ENCODE results near the gene STAB1. TPM values are rescaled to one million over a fixed set of nuclear protein-coding genes. Genes with fewer than 3 reads are reported as not detected.
A peak's percentile ranks its signal among the peaks of the same experiment; 100 is the strongest.

Gene STAB1
- total and polyA plus RNA-seq, 2 donors (not counting 1 experiment from before 2014, with no cell fraction given): under 0.01 to 0.09 TPM

DNA sequence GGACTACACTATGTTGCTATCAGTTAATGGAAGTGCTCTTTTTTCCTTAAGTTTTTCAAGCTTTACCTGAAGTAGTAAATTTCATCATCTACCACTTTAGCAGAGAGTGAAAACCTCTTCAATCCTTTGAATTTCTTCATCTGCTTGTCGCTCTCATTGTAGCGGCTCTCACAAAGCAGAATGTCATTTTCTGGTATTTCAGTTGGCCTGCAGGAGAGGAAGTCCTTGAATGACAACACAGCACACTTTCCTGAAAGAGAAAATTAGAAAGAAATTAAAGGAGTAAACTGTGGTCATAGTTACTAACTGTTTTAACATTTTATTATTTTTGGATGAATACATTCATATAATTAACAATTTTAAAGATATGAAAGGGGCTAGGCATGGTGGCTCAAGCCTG, 68.8 kb downstream of the STAB1 start:
- no peak for DNase-seq (ENCODE audit: low read depth in 2 of 2)
- Histone ChIP-seq H3K4me2 (ENCODE audit: extremely low read depth, insufficient read depth, low read length) (no peak overlapping the region), H4K20me1 (ENCODE audit: control insufficient read depth, extremely low read depth, insufficient read depth, low read length) (no peaks in the 10 kb centered on the region), H3K9ac (ENCODE audit: insufficient read depth, low read length) (no peak overlapping the region), H3K4me3 (replicated peaks in 1 of 4; ENCODE audit: control extremely low read depth in 1 of 4, insufficient read depth in 1 of 4, low read depth in 3 of 4, low read length in 4 of 4) (no peak overlapping the region), H3K36me3 (ENCODE audit: control insufficient read depth, insufficient read depth, low read length) (peaks cover 9% of the 10 kb centered on the region), H3K4me1 (ENCODE audit: control insufficient read depth, extremely low read depth, insufficient read depth, low read length) (no peaks in the 10 kb centered on the region), H3K27me3 (ENCODE audit: control insufficient read depth, insufficient read depth, low read length) (no peaks in the 10 kb centered on the region), H3K27ac (ENCODE audit: insufficient read depth, low read length) (no peak overlapping the region), H3K9me3 (ENCODE audit: control insufficient read depth, insufficient read depth, low read depth, low read length) (no peaks in the 10 kb centered on the region), H2AFZ (ENCODE audit: low read length) (no peak overlapping the region), H3K79me2 (ENCODE audit: control insufficient read depth, insufficient read depth, low read length) (no peaks in the 10 kb centered on the region)
- no peak for TF ChIP-seq EZH2 (IDR thresholded peaks at IDR 0.05; ENCODE audit: low read length, missing control alignments)
- TF ChIP-seq, protein P1, sequence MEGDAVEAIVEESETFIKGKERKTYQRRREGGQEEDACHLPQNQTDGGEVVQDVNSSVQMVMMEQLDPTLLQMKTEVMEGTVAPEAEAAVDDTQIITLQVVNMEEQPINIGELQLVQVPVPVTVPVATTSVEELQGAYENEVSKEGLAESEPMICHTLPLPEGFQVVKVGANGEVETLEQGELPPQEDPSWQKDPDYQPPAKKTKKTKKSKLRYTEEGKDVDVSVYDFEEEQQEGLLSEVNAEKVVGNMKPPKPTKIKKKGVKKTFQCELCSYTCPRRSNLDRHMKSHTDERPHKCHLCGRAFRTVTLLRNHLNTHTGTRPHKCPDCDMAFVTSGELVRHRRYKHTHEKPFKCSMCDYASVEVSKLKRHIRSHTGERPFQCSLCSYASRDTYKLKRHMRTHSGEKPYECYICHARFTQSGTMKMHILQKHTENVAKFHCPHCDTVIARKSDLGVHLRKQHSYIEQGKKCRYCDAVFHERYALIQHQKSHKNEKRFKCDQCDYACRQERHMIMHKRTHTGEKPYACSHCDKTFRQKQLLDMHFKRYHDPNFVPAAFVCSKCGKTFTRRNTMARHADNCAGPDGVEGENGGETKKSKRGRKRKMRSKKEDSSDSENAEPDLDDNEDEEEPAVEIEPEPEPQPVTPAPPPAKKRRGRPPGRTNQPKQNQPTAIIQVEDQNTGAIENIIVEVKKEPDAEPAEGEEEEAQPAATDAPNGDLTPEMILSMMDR (conservative IDR thresholded peaks at IDR 0.05 in 1 of 2, IDR thresholded peaks at IDR 0.05 in 1 of 2; ENCODE audit: low read depth in 1 of 2, low read length in 2 of 2): no peak

GRCh38 chr3:52568069-52568468, 72.9 kb downstream of the STAB1 start:
- DNase-seq (ENCODE audit: low read depth in 2 of 2): no peak
- no peak overlapping the region for H2AFZ ChIP-seq (ENCODE audit: low read length)
- no peaks in the 10 kb centered on the region for H3K27me3 ChIP-seq (ENCODE audit: control insufficient read depth, insufficient read depth, low read length)
- peaks cover 3% of the 10 kb centered on the region for H3K36me3 ChIP-seq (ENCODE audit: control insufficient read depth, insufficient read depth, low read length)
- no peak overlapping the region for H3K27ac ChIP-seq (ENCODE audit: insufficient read depth, low read length)
- TF ChIP-seq, protein P1 (conservative IDR thresholded peaks at IDR 0.05 in 1 of 2, IDR thresholded peaks at IDR 0.05 in 1 of 2; ENCODE audit: low read depth in 1 of 2, low read length in 2 of 2): no peak
- TF ChIP-seq EZH2 (IDR thresholded peaks at IDR 0.05; ENCODE audit: low read length, missing control alignments): no peak
- no peaks in the 10 kb centered on the region for H3K79me2 ChIP-seq (ENCODE audit: control insufficient read depth, insufficient read depth, low read length)
- no peak overlapping the region for H3K4me2 ChIP-seq (ENCODE audit: extremely low read depth, insufficient read depth, low read length)
- no peak overlapping the region for H3K4me3 ChIP-seq (replicated peaks in 1 of 4; ENCODE audit: control extremely low read depth in 1 of 4, insufficient read depth in 1 of 4, low read depth in 3 of 4, low read length in 4 of 4)
- no peaks in the 10 kb centered on the region for H4K20me1 ChIP-seq (ENCODE audit: control insufficient read depth, extremely low read depth, insufficient read depth, low read length)
- no peaks in the 10 kb centered on the region for H3K9me3 ChIP-seq (ENCODE audit: control insufficient read depth, insufficient read depth, low read depth, low read length)
- H3K9ac ChIP-seq (ENCODE audit: insufficient read depth, low read length): no peak overlapping the region
- peaks cover 2% of the 10 kb centered on the region for H3K4me1 ChIP-seq (ENCODE audit: control insufficient read depth, extremely low read depth, insufficient read depth, low read length)

DNA sequence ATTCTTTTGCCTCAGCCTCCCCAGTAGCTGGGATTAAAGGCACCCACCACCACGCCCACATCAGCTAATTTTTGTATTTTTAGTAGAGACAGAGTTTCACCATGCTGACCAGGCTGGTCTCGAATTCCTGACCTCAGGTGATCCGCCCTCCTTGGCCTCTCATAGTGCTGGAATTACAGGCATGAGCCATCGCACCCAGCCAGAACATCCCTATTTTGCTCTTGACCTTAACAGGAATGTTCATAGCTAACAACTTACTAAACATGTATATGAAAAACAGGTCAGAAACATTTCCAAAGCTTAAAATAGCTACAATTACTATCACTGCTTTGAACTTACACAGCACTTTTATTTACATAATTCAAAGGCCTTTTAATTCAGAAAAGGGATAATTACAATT, 74.9 kb downstream of the STAB1 start:
- H3K4me2 ChIP-seq (ENCODE audit: extremely low read depth, insufficient read depth, low read length): no peak overlapping the region
- peaks cover 3% of the 10 kb centered on the region for H3K36me3 ChIP-seq (ENCODE audit: control insufficient read depth, insufficient read depth, low read length)
- no peak overlapping the region for H3K9ac ChIP-seq (ENCODE audit: insufficient read depth, low read length)
- no peak overlapping the region for H3K27ac ChIP-seq (ENCODE audit: insufficient read depth, low read length)
- H2AFZ ChIP-seq (ENCODE audit: low read length): no peak overlapping the region
- no peaks in the 10 kb centered on the region for H3K79me2 ChIP-seq (ENCODE audit: control insufficient read depth, insufficient read depth, low read length)
- DNase-seq (ENCODE audit: low read depth in 2 of 2): peak in 1 of 2 donors; percentile 71
- H3K9me3 ChIP-seq (ENCODE audit: control insufficient read depth, insufficient read depth, low read depth, low read length): no peaks in the 10 kb centered on the region
- no peak overlapping the region for H3K4me3 ChIP-seq (replicated peaks in 1 of 4; ENCODE audit: control extremely low read depth in 1 of 4, insufficient read depth in 1 of 4, low read depth in 3 of 4, low read length in 4 of 4)
- peaks cover 2% of the 10 kb centered on the region for H3K4me1 ChIP-seq (ENCODE audit: control insufficient read depth, extremely low read depth, insufficient read depth, low read length)
- TF ChIP-seq, protein P1 (conservative IDR thresholded peaks at IDR 0.05 in 1 of 2, IDR thresholded peaks at IDR 0.05 in 1 of 2; ENCODE audit: low read depth in 1 of 2, low read length in 2 of 2): no peak
- TF ChIP-seq EZH2 (IDR thresholded peaks at IDR 0.05; ENCODE audit: low read length, missing control alignments): no peak
- H3K27me3 ChIP-seq (ENCODE audit: control insufficient read depth, insufficient read depth, low read length): no peaks in the 10 kb centered on the region
- H4K20me1 ChIP-seq (ENCODE audit: control insufficient read depth, extremely low read depth, insufficient read depth, low read length): no peaks in the 10 kb centered on the region
